ENCODE results near the gene HCN4. TPM values are rescaled to one million over a fixed set of nuclear protein-coding genes. Genes with fewer than 3 reads are reported as not detected.
"Not testable (repeated sequence)": the region's sequence is repeated elsewhere in the genome, so short reads cannot be mapped to it uniquely, and the experiment has no call there.

The HCN4 gene
- total and polyA plus RNA-seq, 4 experiments from 2014 or later, result not detected

DNA sequence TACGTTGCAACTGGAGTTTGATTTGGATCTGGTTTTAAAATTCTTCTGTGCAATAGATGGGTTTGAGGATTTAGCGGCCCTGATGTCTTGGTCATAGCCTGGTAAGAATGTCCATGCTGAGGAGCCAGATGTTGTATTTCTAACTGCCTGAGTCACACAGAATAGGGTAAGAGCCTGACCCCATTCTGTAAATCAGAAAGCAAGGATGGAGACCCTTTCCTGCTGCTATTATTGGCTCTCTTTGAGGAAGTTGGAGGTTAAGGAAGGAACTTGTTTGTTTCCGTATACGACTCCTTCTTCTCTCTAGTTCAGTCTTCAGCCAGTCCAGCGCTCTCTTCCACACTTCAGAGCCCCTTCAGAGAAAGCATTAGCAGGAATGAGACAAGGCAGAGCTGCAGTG lies 65.1 kb downstream of the HCN4 start:
- Mint-ChIP-seq H3K27me3 (no peaks in the 10 kb centered on the region), H3K4me1 (no peaks in the 10 kb centered on the region), H3K36me3 (peaks cover 18 to 24% of the 10 kb centered on the region in 2 donors), H3K27ac (peak overlapping the region in 1 of 7 donors; percentile 29), H3K4me3 (no peak overlapping the region), H3K9me3 (peaks cover 0 to 1% (median 0%) of the 10 kb centered on the region in 8 donors)
- intact Hi-C loops (cut with micrococcal nuclease), result loop anchor here (10.0 kb wide), 1 partner anchor 401 kb away; no protein-coding TSS in a partner anchor
- H3K4me1 ChIP-seq (ENCODE audit: insufficient read depth, low read length), result no peaks in the 10 kb centered on the region
- CTCF ChIA-PET (ENCODE audit: partially characterized antibody), result no interaction called here
- H3K9me3 ChIP-seq (ENCODE audit: control insufficient read depth in 1 of 2, low read length in 2 of 2), result no peaks in the 10 kb centered on the region
- H3K27me3 ChIP-seq (ENCODE audit: insufficient read depth, low read length), result no peaks in the 10 kb centered on the region
- POLR2A ChIA-PET (ENCODE audit: partially characterized antibody), result no interaction called here
- peaks cover 4% of the 10 kb centered on the region for H3K36me3 ChIP-seq (ENCODE audit: insufficient read depth, low read length)
- DNase-seq, result no peak
- no peak overlapping the region for H3K27ac ChIP-seq (ENCODE audit: low read depth, low read length)
- H3K4me3 ChIP-seq (ENCODE audit: low read length in 2 of 2), result no peak overlapping the region

DNA sequence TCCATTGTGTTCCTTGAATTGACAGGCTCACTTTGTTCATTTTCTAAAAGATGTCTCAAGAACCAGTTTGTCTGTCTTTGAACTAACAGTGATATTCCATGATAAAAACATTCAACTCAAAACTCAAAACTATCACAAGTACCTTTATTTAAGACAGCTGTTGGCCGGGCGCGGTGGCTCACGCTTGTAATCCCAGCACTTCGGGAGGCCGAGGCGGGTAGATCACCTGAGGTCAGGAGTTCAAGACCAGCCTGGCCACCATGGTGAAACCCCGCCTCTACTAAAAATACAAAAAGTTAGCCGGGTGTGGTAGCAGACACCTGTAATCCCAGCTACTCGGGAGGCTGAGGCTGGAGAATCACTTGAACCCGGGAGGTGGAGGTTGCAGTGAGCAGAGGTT lies 68.5 kb downstream of the HCN4 start:
- H3K4me1 Mint-ChIP-seq; H3K27me3 ChIP-seq (ENCODE audit: insufficient read depth, low read length); CTCF ChIA-PET (ENCODE audit: partially characterized antibody); H3K9me3 Mint-ChIP-seq; H3K4me1 ChIP-seq (ENCODE audit: insufficient read depth, low read length); H3K27ac Mint-ChIP-seq; H3K4me3 ChIP-seq (ENCODE audit: low read length in 2 of 2); POLR2A ChIA-PET (ENCODE audit: partially characterized antibody); DNase-seq; H3K27me3 Mint-ChIP-seq; H3K27ac ChIP-seq (ENCODE audit: low read depth, low read length); H3K36me3 ChIP-seq (ENCODE audit: insufficient read depth, low read length); H3K9me3 ChIP-seq (ENCODE audit: control insufficient read depth in 1 of 2, low read length in 2 of 2); H3K4me3 Mint-ChIP-seq: not testable (repeated sequence)
- peaks cover 26 to 43% of the 10 kb centered on the region in 2 donors for H3K36me3 Mint-ChIP-seq
- intact Hi-C loops (cut with micrococcal nuclease), result loop anchor here (10.0 kb wide), 1 partner anchor 405 kb away; no protein-coding TSS in a partner anchor

DNA sequence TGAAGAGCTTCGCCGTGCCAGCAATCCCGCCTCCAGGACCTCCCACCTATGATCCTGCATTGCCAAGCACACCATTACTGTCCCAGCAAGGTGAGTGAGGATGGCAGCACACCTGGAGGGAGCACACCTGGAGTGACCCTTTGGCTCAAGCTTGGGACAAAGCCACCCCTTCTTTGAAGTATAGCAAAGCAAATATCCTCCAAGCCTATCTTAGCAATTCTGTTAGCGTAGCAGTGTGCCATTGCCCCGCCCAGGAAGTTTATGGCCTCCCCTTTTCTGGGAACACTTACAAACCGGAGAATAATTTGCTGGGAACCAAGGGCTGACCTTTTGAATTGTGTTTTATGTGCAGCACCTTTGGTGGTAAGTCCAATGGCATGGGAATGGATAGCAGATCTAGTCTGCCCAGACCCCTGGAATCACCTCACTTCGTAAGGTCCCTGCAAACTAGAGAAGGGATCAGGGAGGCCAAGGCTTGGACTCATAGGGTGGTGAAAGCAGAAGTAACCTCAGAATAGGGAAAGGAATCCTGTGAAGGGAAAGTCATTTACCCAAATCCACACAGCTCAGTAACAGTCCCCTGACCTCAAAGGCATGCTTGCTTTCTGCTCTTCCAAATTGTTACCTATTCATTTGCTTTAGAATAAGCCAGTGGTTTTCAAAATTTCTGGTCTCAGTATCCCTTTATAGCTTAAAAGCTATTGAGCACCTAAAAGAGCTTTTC lies 70.1 kb downstream of the HCN4 start:
- Histone ChIP-seq H3K9me3 (ENCODE audit: control insufficient read depth in 1 of 2, low read length in 2 of 2) (no peaks in the 10 kb centered on the region), H3K36me3 (ENCODE audit: insufficient read depth, low read length) (peaks cover 2% of the 10 kb centered on the region), H3K27me3 (ENCODE audit: insufficient read depth, low read length) (no peaks in the 10 kb centered on the region), H3K4me3 (ENCODE audit: low read length in 2 of 2) (no peak overlapping the region), H3K4me1 (ENCODE audit: insufficient read depth, low read length) (no peaks in the 10 kb centered on the region), H3K27ac (ENCODE audit: low read depth, low read length) (no peak overlapping the region)
- Mint-ChIP-seq H3K4me1 (no peaks in the 10 kb centered on the region), H3K4me3 (no peak overlapping the region), H3K27me3 (no peaks in the 10 kb centered on the region), H3K27ac (no peak overlapping the region), H3K36me3 (peaks cover 23 to 46% of the 10 kb centered on the region in 2 donors), H3K9me3 (peaks cover 0 to under 1% (median 0%) of the 10 kb centered on the region in 8 donors)
- ChIA-PET POLR2A (ENCODE audit: partially characterized antibody) (no interaction called here), CTCF (ENCODE audit: partially characterized antibody) (interaction anchor here (1.2 kb wide), 1 partner anchor 24 kb away, joined by 3 read pairs; no protein-coding TSS in a partner anchor)
- no peak for DNase-seq
- intact Hi-C loops (cut with micrococcal nuclease), result no loop called here

DNA sequence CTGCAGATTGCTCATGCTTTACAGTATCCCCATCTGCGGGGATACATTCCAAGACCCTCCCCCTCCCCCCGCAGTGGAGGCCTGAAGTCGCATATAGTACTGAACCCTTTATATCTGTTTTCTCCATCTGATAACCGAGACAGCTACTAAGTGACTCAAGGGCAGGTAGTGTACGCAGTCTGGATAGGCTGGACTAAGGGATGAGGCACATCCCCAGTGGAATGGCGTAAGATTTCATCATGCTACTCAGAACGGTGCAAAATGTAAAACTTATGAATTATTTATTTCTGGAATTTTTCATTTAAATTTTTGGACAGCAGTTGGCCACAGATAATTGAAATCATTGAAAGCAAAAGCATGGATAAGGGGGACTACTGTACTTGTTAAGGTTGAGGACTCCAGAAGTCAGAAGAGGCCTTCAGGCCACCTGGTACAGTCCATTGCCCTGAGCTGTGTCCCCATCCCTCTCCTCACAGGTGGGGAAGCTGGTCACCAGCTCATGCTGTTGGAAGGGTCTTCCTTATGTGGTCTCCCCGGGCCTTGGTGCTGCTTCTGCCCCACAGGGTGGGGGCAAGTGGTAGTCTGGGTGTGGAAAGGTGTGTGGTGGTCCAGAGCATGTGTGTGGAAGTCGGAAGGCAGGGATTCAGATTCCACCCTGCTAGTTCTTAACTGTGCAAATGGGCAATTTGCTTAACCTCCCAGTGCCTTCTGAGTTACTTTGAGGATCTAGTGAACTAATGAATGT lies 72.0 kb downstream of the HCN4 start:
- Mint-ChIP-seq H3K4me3 (no peak overlapping the region), H3K36me3 (peaks cover 18 to 36% of the 10 kb centered on the region in 2 donors), H3K4me1 (no peaks in the 10 kb centered on the region), H3K27ac (no peak overlapping the region), H3K27me3 (no peaks in the 10 kb centered on the region), H3K9me3 (peaks cover 0 to 2% (median 0%) of the 10 kb centered on the region in 8 donors)
- no peak overlapping the region for H3K4me3 ChIP-seq (ENCODE audit: low read length in 2 of 2)
- no peak overlapping the region for H3K27ac ChIP-seq (ENCODE audit: low read depth, low read length)
- intact Hi-C loops (cut with micrococcal nuclease), result no loop called here
- H3K4me1 ChIP-seq (ENCODE audit: insufficient read depth, low read length), result no peaks in the 10 kb centered on the region
- CTCF ChIA-PET (ENCODE audit: partially characterized antibody), result no interaction called here
- H3K36me3 ChIP-seq (ENCODE audit: insufficient read depth, low read length), result no peaks in the 10 kb centered on the region
- POLR2A ChIA-PET (ENCODE audit: partially characterized antibody), result no interaction called here
- no peaks in the 10 kb centered on the region for H3K27me3 ChIP-seq (ENCODE audit: insufficient read depth, low read length)
- H3K9me3 ChIP-seq (ENCODE audit: control insufficient read depth in 1 of 2, low read length in 2 of 2), result no peaks in the 10 kb centered on the region
- no peak for DNase-seq

DNA sequence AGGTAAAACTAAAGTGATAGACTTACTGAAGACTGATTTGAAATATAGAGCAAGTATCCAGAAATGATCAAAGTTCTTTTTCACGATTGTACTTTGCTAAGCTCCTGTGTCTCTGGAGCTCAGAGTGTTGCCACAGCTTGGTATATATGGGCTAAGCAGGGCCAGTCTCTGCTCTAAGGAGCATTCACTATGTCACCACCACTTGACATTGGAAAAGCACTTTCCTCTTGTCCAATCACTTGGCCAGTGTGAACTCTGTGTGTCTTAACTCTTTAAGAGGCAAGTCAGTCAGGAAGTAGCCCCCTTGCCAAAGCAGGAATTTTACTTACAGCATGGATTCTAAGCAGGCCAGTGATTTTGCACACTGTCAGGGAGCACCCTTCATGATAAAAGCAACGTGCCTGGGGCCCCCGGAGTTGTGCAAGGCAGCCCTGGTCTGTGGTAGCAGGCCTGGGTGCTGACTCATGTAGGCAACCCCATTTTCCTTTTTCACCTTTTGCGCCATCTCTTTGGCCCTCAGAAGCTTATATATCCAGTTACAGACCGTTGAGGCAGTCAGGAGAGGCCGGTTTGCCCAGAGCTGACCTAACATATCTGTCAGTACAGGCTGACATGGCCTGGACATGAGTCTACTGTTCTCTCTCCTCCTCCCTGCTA lies 73.0 kb downstream of the HCN4 start:
- POLR2A ChIA-PET (ENCODE audit: partially characterized antibody), result no interaction called here
- no peak overlapping the region for H3K4me3 Mint-ChIP-seq

DNA sequence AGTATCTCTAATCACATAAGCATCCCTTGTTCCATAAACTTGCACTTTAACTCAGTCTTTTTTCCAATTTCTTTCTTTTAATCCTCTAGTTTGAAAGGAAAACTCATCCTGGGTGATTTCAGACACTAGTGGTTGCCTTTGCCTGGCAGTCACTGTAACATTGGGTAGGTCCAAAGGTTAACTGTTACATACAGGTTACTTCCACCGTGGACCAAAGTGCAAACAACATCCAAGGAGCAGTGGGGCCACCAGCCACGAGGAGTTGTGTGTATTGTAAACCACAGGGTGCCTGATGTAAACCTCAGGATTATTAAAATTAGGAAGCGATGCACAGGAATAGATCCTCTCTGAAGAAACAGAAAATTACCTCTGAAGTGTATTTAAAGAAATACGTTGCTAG lies 75.0 kb downstream of the HCN4 start:
- H3K4me3 Mint-ChIP-seq, result no peak overlapping the region
- POLR2A ChIA-PET (ENCODE audit: partially characterized antibody), result no interaction called here
- H3K9me3 ChIP-seq (ENCODE audit: control insufficient read depth in 1 of 2, low read length in 2 of 2), result no peaks in the 10 kb centered on the region

More for the DNA sequence above, 73.0 kb downstream of the HCN4 start:
- no peaks in the 10 kb centered on the region for H3K4me1 ChIP-seq (ENCODE audit: insufficient read depth, low read length)
- no peak overlapping the region for H3K4me3 ChIP-seq (ENCODE audit: low read length in 2 of 2)
- CTCF ChIA-PET (ENCODE audit: partially characterized antibody), result no interaction called here
- H3K4me1 Mint-ChIP-seq, result no peaks in the 10 kb centered on the region
- H3K36me3 Mint-ChIP-seq, result peaks cover 18 to 28% of the 10 kb centered on the region in 2 donors
- intact Hi-C loops (cut with micrococcal nuclease), result no loop called here
- H3K9me3 Mint-ChIP-seq, result peaks cover 0 to 2% (median 0%) of the 10 kb centered on the region in 8 donors
- DNase-seq, result no peak
- no peak overlapping the region for H3K27ac ChIP-seq (ENCODE audit: low read depth, low read length)
- no peaks in the 10 kb centered on the region for H3K9me3 ChIP-seq (ENCODE audit: control insufficient read depth in 1 of 2, low read length in 2 of 2)
- no peaks in the 10 kb centered on the region for H3K36me3 ChIP-seq (ENCODE audit: insufficient read depth, low read length)
- no peak overlapping the region for H3K27ac Mint-ChIP-seq
- H3K27me3 ChIP-seq (ENCODE audit: insufficient read depth, low read length), result no peaks in the 10 kb centered on the region
- H3K27me3 Mint-ChIP-seq, result no peaks in the 10 kb centered on the region

DNA sequence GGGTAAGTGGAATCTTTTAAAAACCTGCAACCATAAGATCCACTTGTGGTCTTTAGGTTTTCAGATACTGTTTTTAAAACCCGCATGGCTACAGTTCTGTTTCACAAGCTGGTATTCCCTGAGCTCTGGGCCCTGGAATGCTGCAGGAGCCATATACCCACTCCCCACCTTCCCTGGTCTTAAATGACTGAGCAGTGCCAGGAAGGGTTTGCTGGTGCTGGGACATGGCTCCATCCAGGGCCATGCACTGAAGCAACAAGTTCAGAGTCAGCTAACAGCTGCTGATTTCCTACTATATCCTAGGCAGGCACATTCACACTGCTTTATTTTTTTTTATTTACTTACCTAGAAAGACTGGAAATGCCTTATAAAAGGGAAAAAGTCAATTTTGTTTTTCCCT lies 77.3 kb downstream of the HCN4 start:
- intact Hi-C loops (cut with micrococcal nuclease), result no loop called here
- Mint-ChIP-seq H3K4me3 (no peak overlapping the region), H3K27ac (no peak overlapping the region), H3K36me3 (peaks cover 36 to 38% of the 10 kb centered on the region in 2 donors), H3K27me3 (no peaks in the 10 kb centered on the region), H3K4me1 (peaks cover 0 to 1% (median 0%) of the 10 kb centered on the region in 4 donors), H3K9me3 (peaks cover 0 to 2% (median 0%) of the 10 kb centered on the region in 8 donors)
- Histone ChIP-seq H3K36me3 (ENCODE audit: insufficient read depth, low read length) (no peaks in the 10 kb centered on the region), H3K9me3 (ENCODE audit: control insufficient read depth in 1 of 2, low read length in 2 of 2) (no peaks in the 10 kb centered on the region), H3K27ac (ENCODE audit: low read depth, low read length) (no peak overlapping the region), H3K4me3 (ENCODE audit: low read length in 2 of 2) (no peak overlapping the region), H3K4me1 (ENCODE audit: insufficient read depth, low read length) (no peaks in the 10 kb centered on the region), H3K27me3 (ENCODE audit: insufficient read depth, low read length) (no peaks in the 10 kb centered on the region)
- ChIA-PET CTCF (ENCODE audit: partially characterized antibody) (interaction anchor here (1.2 kb wide), 1 partner anchor 345 kb away, joined by 4 read pairs; no protein-coding TSS in a partner anchor), POLR2A (ENCODE audit: partially characterized antibody) (no interaction called here)
- DNase-seq, result no peak

More for the DNA sequence above, 75.0 kb downstream of the HCN4 start:
- intact Hi-C loops (cut with micrococcal nuclease), result no loop called here
- H3K9me3 Mint-ChIP-seq, result peaks cover 0 to 2% (median 0%) of the 10 kb centered on the region in 8 donors
- Histone ChIP-seq H3K4me3 (ENCODE audit: low read length in 2 of 2) (no peak overlapping the region), H3K4me1 (ENCODE audit: insufficient read depth, low read length) (no peaks in the 10 kb centered on the region), H3K36me3 (ENCODE audit: insufficient read depth, low read length) (no peaks in the 10 kb centered on the region), H3K27me3 (ENCODE audit: insufficient read depth, low read length) (no peaks in the 10 kb centered on the region), H3K27ac (ENCODE audit: low read depth, low read length) (no peak overlapping the region)
- DNase-seq, result no peak
- no peak overlapping the region for H3K27ac Mint-ChIP-seq
- H3K36me3 Mint-ChIP-seq, result peaks cover 25 to 34% of the 10 kb centered on the region in 2 donors
- no peaks in the 10 kb centered on the region for H3K27me3 Mint-ChIP-seq
- H3K4me1 Mint-ChIP-seq, result no peaks in the 10 kb centered on the region
- CTCF ChIA-PET (ENCODE audit: partially characterized antibody), result no interaction called here
